SK-N-SH (cell line): ENCODE measurements around the gene ZDHHC14. TPM values are rescaled to one million over a fixed set of nuclear protein-coding genes. Genes with fewer than 3 reads are reported as not detected.

Experiments
- CTCF ChIA-PET: fragments of 300-600, 350-600 bp; formaldehyde crosslinking; extraction: SDS; loops from one replicate; lab custom pipeline; 2021; lab: Yijun Ruan, JAX
- POLR2A ChIA-PET: fragments of 350-600 bp; sonication (Branson Sonifier 250); formaldehyde crosslinking; extraction: SDS; loops from one replicate; lab custom pipeline; 2020; ENCODE audit warnings: antibody characterized with exemption, inconsistent platforms; lab: Yijun Ruan, JAX
- DNase-seq: peaks from one replicate; pipeline ENCODE4 v3.0.0; 2012
- H2AFZ ChIP-seq: fragments of 200-600 bp; sonication (generic); 2 replicates; pipeline ENCODE4 v1.8.1; 2016; ENCODE audit warnings: antibody characterized with exemption, mild to moderate bottlenecking, low read depth
- H3F3A ChIP-seq: fragments of 200-600 bp; sonication (generic); replicated peaks from 2 replicates; pipeline ENCODE3; 2016; ENCODE audit warnings: antibody characterized with exemption, mild to moderate bottlenecking; ENCODE audit not compliant: insufficient read depth
- H3K27ac ChIP-seq, 2 experiments: fragments of 200-500 bp in 1 of 2; fragments of 200-600 bp in 1 of 2; sonication (Bioruptor generic) in 1 of 2; sonication (generic), shearing (Covaris generic) in 1 of 2; 2 replicates each; pipeline versions ENCODE4 v1.5.1 to v1.6.1; 2014 to 2016; ENCODE audit warnings: low read depth in 2 of 2, inconsistent platforms in 1 of 2, low read length in 1 of 2, mild to moderate bottlenecking in 1 of 2, mixed read lengths in 1 of 2
- H3K27me3 ChIP-seq: fragments of 200-600 bp; sonication (generic), shearing (Covaris generic); 2 replicates; pipeline ENCODE4 v1.6.1; 2016; ENCODE audit warnings: mixed run types; ENCODE audit not compliant: insufficient read depth
- H3K36me3 ChIP-seq, 2 experiments: fragments of 200-500 bp in 1 of 2; fragments of 200-600 bp in 1 of 2; sonication (Bioruptor generic) in 1 of 2; sonication (generic) in 1 of 2; replicated peaks in 1 of 2; 2 replicates each; pipeline versions ENCODE3 to v1.5.1; 2014 to 2016; ENCODE audit warnings: low read length in 1 of 2, mild to moderate bottlenecking in 1 of 2; ENCODE audit not compliant: insufficient read depth in 2 of 2, control insufficient read depth in 1 of 2
- H3K4me1 ChIP-seq, 2 experiments: fragments of 200-500 bp in 1 of 2; fragments of 200-600 bp in 1 of 2; sonication (Bioruptor generic) in 1 of 2; sonication (generic), shearing (Covaris generic) in 1 of 2; 2 replicates each; pipeline versions ENCODE4 v1.5.1 to v1.6.1; 2014 to 2016; ENCODE audit warnings: low read depth in 1 of 2, low read length in 1 of 2, mixed run types in 1 of 2; ENCODE audit not compliant: insufficient read depth in 2 of 2, control insufficient read depth in 1 of 2
- H3K4me2 ChIP-seq: fragments of 200-600 bp; sonication (generic), shearing (Covaris generic); 2 replicates; pipeline ENCODE4 v1.6.1; 2017; ENCODE audit warnings: mixed run types
- H3K4me3 ChIP-seq, 2 experiments: fragments of 200-500 bp in 1 of 2; fragments of 200-600 bp in 1 of 2; sonication (Bioruptor generic) in 1 of 2; sonication (generic), shearing (Covaris generic) in 1 of 2; 2 replicates each; pipeline versions ENCODE4 v1.5.1 to v1.8.1; 2014 to 2016; ENCODE audit warnings: low read depth in 2 of 2, inconsistent platforms in 1 of 2, low read length in 1 of 2, mild to moderate bottlenecking in 1 of 2, mixed read lengths in 1 of 2, moderate library complexity in 1 of 2
- H3K79me2 ChIP-seq: fragments of 200-600 bp; sonication (generic); 2 replicates; pipeline ENCODE4 v1.8.1; 2017; ENCODE audit warnings: mild to moderate bottlenecking; ENCODE audit not compliant: insufficient read depth
- H3K9ac ChIP-seq: fragments of 200-600 bp; sonication (generic); 2 replicates; pipeline ENCODE4 v1.6.1; 2017; ENCODE audit warnings: mixed run types
- H3K9me2 ChIP-seq: fragments of 200-600 bp; sonication (generic); 2 replicates; pipeline ENCODE4 v1.6.1; 2017; ENCODE audit warnings: mixed run types
- H3K9me3 ChIP-seq: fragments of 200-600 bp; sonication (generic); 2 replicates; pipeline ENCODE4 v1.6.1; 2017; ENCODE audit warnings: mixed run types, mild to moderate bottlenecking, moderate library complexity
- H4K20me1 ChIP-seq: fragments of 200-600 bp; sonication (generic); 2 replicates; pipeline ENCODE4 v1.6.1; 2017; ENCODE audit warnings: mild to moderate bottlenecking, mixed run types; ENCODE audit not compliant: insufficient read depth
- CHD2 ChIP-seq: fragments of 150-350 bp; IDR thresholded peaks from 2 replicates; pipeline ENCODE4 v1.6.1; 2018; ENCODE audit warnings: low read length; ENCODE audit not compliant: partially characterized antibody
- CTCF ChIP-seq: fragments of 200-600 bp; sonication (generic); IDR thresholded peaks from 2 replicates; pipeline ENCODE4 v1.6.1; 2017; ENCODE audit warnings: antibody characterized with exemption, mild to moderate bottlenecking, moderate library complexity
- ELF1 ChIP-seq: IDR thresholded peaks from 2 replicates; pipeline ENCODE4 v1.4.0; 2012
- EP300 ChIP-seq, 2 experiments: IDR thresholded peaks; 2 replicates each; pipeline versions ENCODE4 v1.4.0 to v1.6.1; 2012; ENCODE audit warnings: borderline replicate concordance in 1 of 2, low read depth in 1 of 2, low read length in 1 of 2
- FOSL2 ChIP-seq: IDR thresholded peaks from 2 replicates; pipeline ENCODE4 v1.4.0; 2012; ENCODE audit warnings: low read depth, mild to moderate bottlenecking, moderate library complexity, borderline replicate concordance
- FOXM1 ChIP-seq: IDR thresholded peaks from 2 replicates; pipeline ENCODE4 v1.4.0; 2012; ENCODE audit warnings: low read depth, mild to moderate bottlenecking
- JUND ChIP-seq: IDR thresholded peaks from 2 replicates; pipeline ENCODE4 v1.4.0; 2012
- MXI1 ChIP-seq: IDR thresholded peaks from 2 replicates; pipeline ENCODE4 v1.6.1; 2012; ENCODE audit warnings: mild to moderate bottlenecking, low read depth, low read length, improper control_type of control experiment
- REST ChIP-seq: IDR thresholded peaks from 2 replicates; pipeline ENCODE4 v1.6.1; 2012; ENCODE audit warnings: mild to moderate bottlenecking, low read depth, low read length, moderate library complexity
- RXRA ChIP-seq: IDR thresholded peaks from 2 replicates; pipeline ENCODE4 v1.4.0; 2012; ENCODE audit warnings: low read depth, mild to moderate bottlenecking, borderline replicate concordance
- SMC3 ChIP-seq: IDR thresholded peaks from 2 replicates; pipeline ENCODE4 v1.6.1; 2012; ENCODE audit warnings: low read depth, low read length, improper control_type of control experiment
- TCF12 ChIP-seq: IDR thresholded peaks from 2 replicates; pipeline ENCODE4 v1.4.0; 2012
- TEAD4 ChIP-seq: IDR thresholded peaks from 2 replicates; pipeline ENCODE4 v1.4.0; 2012; ENCODE audit warnings: mild to moderate bottlenecking, borderline replicate concordance; ENCODE audit not compliant: insufficient read depth
- USF1 ChIP-seq: IDR thresholded peaks from 2 replicates; pipeline ENCODE4 v1.4.0; 2012; ENCODE audit warnings: low read depth, borderline replicate concordance
- WGBS: methylation state at CpG from one replicate; pipeline ENCODE4 v1.1.6; 2017; ENCODE audit warnings: low lambda C conversion rate; 5-methylcytosine and 5-hydroxymethylcytosine counted together
- polyA plus RNA-seq, 3 experiments: library from polyadenylated mRNA; depleted of rRNA; stranded (reverse); fragments of >200 nt; gene quantifications; 2 replicates each; pipeline ENCODE4 v1.2.3, GENCODE V29; 2012
- TF ChIP-seq, protein P1 (sequence below): fragments of 150-350 bp; IDR thresholded peaks from 2 replicates; pipeline ENCODE4 v1.6.1; 2017; ENCODE audit warnings: antibody characterized with exemption, low read length, low read depth, borderline replicate concordance

Gene ZDHHC14
- polyA plus RNA-seq, 1 of the 3 experiments (the other 2 are of a cell fraction): 5.4 TPM

DNA sequence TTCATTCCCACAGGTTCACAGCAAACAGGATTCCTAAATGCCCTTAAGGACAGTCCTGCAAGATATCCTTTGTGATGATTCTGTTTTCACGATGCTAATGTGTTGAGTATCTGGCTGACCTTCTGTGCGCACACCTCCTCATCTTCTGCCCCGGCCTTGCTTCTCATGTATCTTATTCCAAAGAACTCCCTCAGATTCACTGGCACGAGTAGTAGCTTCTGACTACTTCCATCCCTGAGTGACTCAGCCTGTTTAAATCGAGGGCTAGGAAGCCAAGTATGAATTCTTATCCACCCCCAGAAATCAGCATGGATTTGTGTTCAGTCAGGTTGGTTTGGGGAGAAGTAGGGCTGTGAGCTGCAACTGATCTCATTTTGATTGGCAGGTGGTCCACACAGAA lies 251.8 kb downstream of the ZDHHC14 start:
- Histone ChIP-seq H3K9me3 (no peaks in the 10 kb centered on the region), H3K36me3 (no peaks in the 10 kb centered on the region), H3K27ac (no peak overlapping the region), H2AFZ (peak overlapping the region; percentile 22; the same call in 1 of the 2 replicates), H3K4me3 (no peak overlapping the region), H3K9ac (no peak overlapping the region), H3K4me2 (peak overlapping the region; percentile 24; the same call in 1 of the 2 replicates), H3K9me2 (no peaks in the 10 kb centered on the region), H3K79me2 (no peaks in the 10 kb centered on the region), H3K27me3 (no peaks in the 10 kb centered on the region), H3F3A (no peaks in the 10 kb centered on the region), H3K4me1 (peaks cover 0 to 9% of the 10 kb centered on the region in 2 experiments; a peak in 1 of 4 replicates), H4K20me1 (no peaks in the 10 kb centered on the region)
- no peak for DNase-seq
- ChIA-PET POLR2A (no interaction called here), CTCF (interaction anchor here (0.6 kb wide), 1 partner anchor 34 kb away, joined by 4 read pairs; no protein-coding TSS in a partner anchor)
- TF ChIP-seq USF1 (no peak), REST (no peak), FOXM1 (no peak), TCF12 (no peak), JUND (0 out of 2 replicates have a peak, but pooled peaks have one; percentile 12), TEAD4 (no peak), MXI1 (no peak), EP300 (IDR thresholded peaks at IDR 0.05; ENCODE audit: borderline replicate concordance in 1 of 2, low read depth in 1 of 2, low read length in 1 of 2) (no peak), CTCF (no peak), CHD2 (no peak), ELF1 (no peak), FOSL2 (peak; percentile 36; the same call in 1 of the 2 replicates), RXRA (no peak), SMC3 (no peak)
- TF ChIP-seq, protein P1, sequence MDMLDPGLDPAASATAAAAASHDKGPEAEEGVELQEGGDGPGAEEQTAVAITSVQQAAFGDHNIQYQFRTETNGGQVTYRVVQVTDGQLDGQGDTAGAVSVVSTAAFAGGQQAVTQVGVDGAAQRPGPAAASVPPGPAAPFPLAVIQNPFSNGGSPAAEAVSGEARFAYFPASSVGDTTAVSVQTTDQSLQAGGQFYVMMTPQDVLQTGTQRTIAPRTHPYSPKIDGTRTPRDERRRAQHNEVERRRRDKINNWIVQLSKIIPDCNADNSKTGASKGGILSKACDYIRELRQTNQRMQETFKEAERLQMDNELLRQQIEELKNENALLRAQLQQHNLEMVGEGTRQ: no peak
- whole genome bisulfite sequencing: 48% methylated on average over 5 of the region's 5 CpGs
